Prostate gland (tissue), 2 donors: ENCODE results near the gene TUBGCP3.

Experiments used
- CTCF ChIP-seq, 4 experiments: fragments of 200-600 bp in 2 of 4; fragments of 450-650 bp in 2 of 4; sonication (generic) in 2 of 4; IDR thresholded peaks; 1 replicate in 3 of 4; 2 replicates in 1 of 4; pipeline ENCODE4 v1.5.1; 2016 to 2019; ENCODE audit warnings: antibody characterized with exemption in 4 of 4, mild to moderate bottlenecking in 2 of 4, moderate library complexity in 2 of 4
- POLR2A ChIP-seq: fragments of 450-650 bp; IDR thresholded peaks from one replicate; pipeline ENCODE4 v1.6.1; 2016; ENCODE audit warnings: antibody characterized with exemption, mild to moderate bottlenecking
- POLR2AphosphoS5 ChIP-seq: sonication (generic); formaldehyde crosslinking; IDR thresholded peaks from one replicate; pipeline ENCODE4 v1.6.1; 2017; ENCODE audit warnings: antibody characterized with exemption

- TF ChIP-seq POLR2A (no peak), CTCF (IDR thresholded peaks at IDR 0.05) (no peak), POLR2AphosphoS5 (no peak)
These were observed 20.3 kb upstream of the TUBGCP3 start for GRCh38 chr13:112608212-112608611.
